ENCODE data around the gene CCDC187.

CCDC187 gene

GRCh38 chr9:136259836-136260235 lies 44.1 kb downstream of the CCDC187 start:
- no peak overlapping the region for H3K27ac ChIP-seq
- DNase-seq (ENCODE audit: low read depth, low spot score): no peak

GRCh38 chr9:136259517-136259813 lies 44.4 kb downstream of the CCDC187 start:
- H3K27ac ChIP-seq: no peak overlapping the region
- no peak for DNase-seq (ENCODE audit: low read depth, low spot score)

GRCh38 chr9:136258786-136259516 lies 44.9 kb downstream of the CCDC187 start:
- H3K27ac ChIP-seq: no peak overlapping the region
- no peak for DNase-seq (ENCODE audit: low read depth, low spot score)

GRCh38 chr9:136258299-136258625 lies 45.6 kb downstream of the CCDC187 start:
- H3K27ac ChIP-seq: no peak overlapping the region
- no peak for DNase-seq (ENCODE audit: low read depth, low spot score)

- no peak overlapping the region for H3K27ac ChIP-seq
- DNase-seq (ENCODE audit: low read depth, low spot score): no peak
Measured at GRCh38 chr9:136257381-136258298, 46.3 kb downstream of the CCDC187 start.

GRCh38 chr9:136255896-136256890 lies 47.7 kb downstream of the CCDC187 start:
- no peak overlapping the region for H3K27ac ChIP-seq
- no peak for DNase-seq (ENCODE audit: low read depth, low spot score)

GRCh38 chr9:136255166-136255538 lies 48.7 kb downstream of the CCDC187 start:
- H3K27ac ChIP-seq: no peak overlapping the region
- DNase-seq (ENCODE audit: low read depth, low spot score): no peak

- H3K27ac ChIP-seq: no peak overlapping the region
- no peak for DNase-seq (ENCODE audit: low read depth, low spot score)
Measured at GRCh38 chr9:136254381-136255165, 49.3 kb downstream of the CCDC187 start.

GRCh38 chr9:136253246-136254130 lies 50.4 kb downstream of the CCDC187 start:
- no peak for DNase-seq (ENCODE audit: low read depth, low spot score)
- no peak overlapping the region for H3K27ac ChIP-seq

- no peak overlapping the region for H3K27ac ChIP-seq
- DNase-seq (ENCODE audit: low read depth, low spot score): no peak
Measured at GRCh38 chr9:136252846-136253245, 51.0 kb downstream of the CCDC187 start.

GRCh38 chr9:136252281-136252680 lies 51.6 kb downstream of the CCDC187 start:
- DNase-seq (ENCODE audit: low read depth, low spot score): no peak
- no peak overlapping the region for H3K27ac ChIP-seq

- H3K27ac ChIP-seq: no peak overlapping the region
- no peak for DNase-seq (ENCODE audit: low read depth, low spot score)
Measured at GRCh38 chr9:136251264-136252115, 52.4 kb downstream of the CCDC187 start.

GRCh38 chr9:136250676-136251075 lies 53.2 kb downstream of the CCDC187 start:
- DNase-seq (ENCODE audit: low read depth, low spot score): no peak
- no peak overlapping the region for H3K27ac ChIP-seq

GRCh38 chr9:136249877-136250559 lies 53.9 kb downstream of the CCDC187 start:
- no peak for DNase-seq (ENCODE audit: low read depth, low spot score)
- no peak overlapping the region for H3K27ac ChIP-seq

GRCh38 chr9:136248951-136249876 lies 54.7 kb downstream of the CCDC187 start:
- H3K27ac ChIP-seq: no peak overlapping the region
- no peak for DNase-seq (ENCODE audit: low read depth, low spot score)

GRCh38 chr9:136247947-136248637 lies 55.8 kb downstream of the CCDC187 start:
- DNase-seq (ENCODE audit: low read depth, low spot score): no peak
- no peak overlapping the region for H3K27ac ChIP-seq

Measured in epithelial cell of prostate (primary cell).